ENCODE measurements around the gene LIPC. TPM values are rescaled to one million over a fixed set of nuclear protein-coding genes. Genes with fewer than 3 reads are reported as not detected.

The LIPC gene
- total RNA-seq, 2 experiments from 2014 or later = 0.61 to 1.2 TPM

DNA sequence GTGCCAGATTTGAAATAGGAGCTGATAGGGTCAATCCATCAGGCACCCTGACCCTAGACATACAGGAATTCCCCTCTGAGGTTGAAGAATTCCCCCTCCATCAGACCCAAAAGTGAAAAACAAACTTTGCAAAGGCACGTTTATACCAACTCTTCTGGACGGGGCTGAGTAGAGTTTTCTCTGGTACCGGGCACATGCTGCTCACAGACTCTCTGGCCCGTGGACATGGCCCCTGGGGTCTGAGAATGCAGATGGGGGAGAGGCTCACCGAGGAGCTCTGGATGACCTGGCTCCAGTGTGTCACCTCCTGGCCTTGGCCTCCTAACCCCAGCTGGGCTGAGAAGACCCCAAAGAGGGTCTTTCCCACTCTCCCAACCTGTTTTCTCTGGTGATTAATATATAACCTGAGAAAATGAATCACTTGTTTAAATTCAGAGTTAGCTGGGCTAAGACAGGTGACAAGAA lies 11.2 kb upstream of the LIPC start:
- no peaks in the 10 kb centered on the region for H3K36me3 Mint-ChIP-seq (ENCODE audit: low read depth)
- no peaks in the 10 kb centered on the region for H3K27me3 ChIP-seq (ENCODE audit: control insufficient read depth in 1 of 2, insufficient read depth in 2 of 2, low read length in 2 of 2)
- no peak overlapping the region for H3K4me3 ChIP-seq (ENCODE audit: low read length)
- ATAC-seq (ENCODE audit: poor library complexity) (no peak), DNase-seq (no peak)
- H3K27me3 Mint-ChIP-seq = no peaks in the 10 kb centered on the region
- H3K27ac ChIP-seq (ENCODE audit: low read depth in 1 of 2, low read length in 2 of 2) = no peak overlapping the region
- no peak overlapping the region for H3K27ac Mint-ChIP-seq
- H3K9me3 ChIP-seq (ENCODE audit: control insufficient read depth in 1 of 2, insufficient read depth in 1 of 2, low read length in 2 of 2) = no peaks in the 10 kb centered on the region
- no peaks in the 10 kb centered on the region for H3K4me1 ChIP-seq (ENCODE audit: insufficient read depth, low read length)
- ChIA-PET POLR2A (no interaction called here), CTCF (no interaction called here)
- H3K36me3 ChIP-seq (ENCODE audit: insufficient read depth, low read length) = no peaks in the 10 kb centered on the region
- H3K4me1 Mint-ChIP-seq (ENCODE audit: low read depth) = no peaks in the 10 kb centered on the region
- intact Hi-C loops (cut with DNase I, micrococcal nuclease) = no loop called here
- TF ChIP-seq, protein P1, sequence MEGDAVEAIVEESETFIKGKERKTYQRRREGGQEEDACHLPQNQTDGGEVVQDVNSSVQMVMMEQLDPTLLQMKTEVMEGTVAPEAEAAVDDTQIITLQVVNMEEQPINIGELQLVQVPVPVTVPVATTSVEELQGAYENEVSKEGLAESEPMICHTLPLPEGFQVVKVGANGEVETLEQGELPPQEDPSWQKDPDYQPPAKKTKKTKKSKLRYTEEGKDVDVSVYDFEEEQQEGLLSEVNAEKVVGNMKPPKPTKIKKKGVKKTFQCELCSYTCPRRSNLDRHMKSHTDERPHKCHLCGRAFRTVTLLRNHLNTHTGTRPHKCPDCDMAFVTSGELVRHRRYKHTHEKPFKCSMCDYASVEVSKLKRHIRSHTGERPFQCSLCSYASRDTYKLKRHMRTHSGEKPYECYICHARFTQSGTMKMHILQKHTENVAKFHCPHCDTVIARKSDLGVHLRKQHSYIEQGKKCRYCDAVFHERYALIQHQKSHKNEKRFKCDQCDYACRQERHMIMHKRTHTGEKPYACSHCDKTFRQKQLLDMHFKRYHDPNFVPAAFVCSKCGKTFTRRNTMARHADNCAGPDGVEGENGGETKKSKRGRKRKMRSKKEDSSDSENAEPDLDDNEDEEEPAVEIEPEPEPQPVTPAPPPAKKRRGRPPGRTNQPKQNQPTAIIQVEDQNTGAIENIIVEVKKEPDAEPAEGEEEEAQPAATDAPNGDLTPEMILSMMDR (IDR thresholded peaks at IDR 0.05) = no peak
- H3K4me3 Mint-ChIP-seq = no peak overlapping the region
- no peaks in the 10 kb centered on the region for H3K9me3 Mint-ChIP-seq

DNA sequence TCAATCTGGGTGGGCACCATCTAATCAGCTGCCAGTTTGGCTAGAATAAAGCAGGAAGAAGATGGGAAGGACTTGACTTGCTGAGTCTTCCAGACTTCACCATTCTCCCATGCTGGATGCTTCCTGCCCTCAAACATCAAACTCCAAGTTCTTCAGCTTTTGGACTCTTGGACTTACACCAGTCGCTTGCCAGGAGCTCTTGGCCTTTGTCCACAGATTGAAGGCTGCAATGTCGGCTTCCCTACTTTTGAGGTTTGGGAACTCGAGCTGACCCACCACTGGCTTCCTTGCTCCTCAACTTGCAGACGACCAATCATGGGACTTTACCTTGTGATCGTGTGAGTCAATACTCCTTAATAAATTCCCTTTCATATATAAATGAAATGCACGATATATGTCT lies 8.6 kb upstream of the LIPC start:
- Mint-ChIP-seq H3K4me3 (no peak overlapping the region), H3K27ac (no peak overlapping the region), H3K4me1 (ENCODE audit: low read depth) (no peaks in the 10 kb centered on the region), H3K9me3 (no peaks in the 10 kb centered on the region), H3K27me3 (no peaks in the 10 kb centered on the region), H3K36me3 (ENCODE audit: low read depth) (no peaks in the 10 kb centered on the region)
- intact Hi-C loops (cut with DNase I, micrococcal nuclease) = no loop called here
- ATAC-seq (ENCODE audit: poor library complexity) (no peak), DNase-seq (no peak)
- H3K4me3 ChIP-seq (ENCODE audit: low read length) = no peak overlapping the region
- TF ChIP-seq, protein P1 (IDR thresholded peaks at IDR 0.05) = no peak
- no peaks in the 10 kb centered on the region for H3K4me1 ChIP-seq (ENCODE audit: insufficient read depth, low read length)
- H3K27ac ChIP-seq (ENCODE audit: low read depth in 1 of 2, low read length in 2 of 2) = no peak overlapping the region
- CTCF ChIA-PET = no interaction called here
- POLR2A ChIA-PET = no interaction called here
- no peaks in the 10 kb centered on the region for H3K27me3 ChIP-seq (ENCODE audit: control insufficient read depth in 1 of 2, insufficient read depth in 2 of 2, low read length in 2 of 2)
- H3K9me3 ChIP-seq (ENCODE audit: control insufficient read depth in 1 of 2, insufficient read depth in 1 of 2, low read length in 2 of 2) = no peaks in the 10 kb centered on the region
- H3K36me3 ChIP-seq (ENCODE audit: insufficient read depth, low read length) = no peaks in the 10 kb centered on the region

DNA sequence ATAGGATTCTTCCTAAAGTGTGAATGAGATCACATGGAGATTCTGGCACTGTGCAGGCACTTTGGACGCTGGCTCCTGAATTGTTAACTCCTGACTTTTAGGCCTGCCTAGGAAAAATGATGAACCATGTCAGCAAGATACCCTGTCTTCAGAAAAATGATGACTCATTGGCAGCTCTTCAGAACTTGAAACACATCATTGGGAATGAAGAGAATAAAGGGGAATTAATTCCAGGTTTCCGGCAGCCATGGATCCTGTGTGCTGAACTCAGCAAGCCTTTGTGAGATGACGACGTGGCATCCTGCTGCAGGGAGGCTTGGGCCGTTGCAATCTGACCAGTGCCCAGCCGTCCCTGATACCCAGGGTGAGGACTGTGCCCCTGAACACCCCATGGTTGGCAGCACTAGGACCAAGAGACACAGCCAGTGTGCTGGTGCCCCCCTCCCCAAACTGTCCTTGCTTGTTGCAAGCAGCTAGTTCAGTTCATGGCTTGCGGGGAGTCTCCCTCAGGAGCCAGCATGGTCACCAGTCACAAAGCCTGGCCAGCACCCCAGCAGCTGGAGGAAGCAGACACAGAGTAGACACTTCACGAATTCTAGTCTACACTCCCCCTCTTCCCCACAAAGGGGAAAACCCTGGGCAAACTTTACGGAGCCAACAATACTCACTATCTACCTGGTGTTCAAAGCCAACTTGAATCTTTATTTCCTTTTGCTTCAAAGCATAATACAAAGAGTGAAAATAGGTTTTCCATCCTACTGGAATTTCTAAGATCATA lies 7.8 kb upstream of the LIPC start:
- Histone ChIP-seq H3K4me3 (ENCODE audit: low read length) (no peak overlapping the region), H3K27me3 (ENCODE audit: control insufficient read depth in 1 of 2, insufficient read depth in 2 of 2, low read length in 2 of 2) (no peaks in the 10 kb centered on the region), H3K9me3 (ENCODE audit: control insufficient read depth in 1 of 2, insufficient read depth in 1 of 2, low read length in 2 of 2) (no peaks in the 10 kb centered on the region), H3K36me3 (ENCODE audit: insufficient read depth, low read length) (no peaks in the 10 kb centered on the region), H3K27ac (ENCODE audit: low read depth in 1 of 2, low read length in 2 of 2) (no peak overlapping the region), H3K4me1 (ENCODE audit: insufficient read depth, low read length) (no peaks in the 10 kb centered on the region)
- Mint-ChIP-seq H3K4me1 (ENCODE audit: low read depth) (no peaks in the 10 kb centered on the region), H3K36me3 (ENCODE audit: low read depth) (no peaks in the 10 kb centered on the region), H3K4me3 (no peak overlapping the region), H3K9me3 (no peaks in the 10 kb centered on the region), H3K27me3 (no peaks in the 10 kb centered on the region), H3K27ac (no peak overlapping the region)
- intact Hi-C loops (cut with DNase I, micrococcal nuclease) = no loop called here
- DNase-seq (no peak), ATAC-seq (ENCODE audit: poor library complexity) (no peak)
- TF ChIP-seq, protein P1 (IDR thresholded peaks at IDR 0.05) = no peak
- ChIA-PET POLR2A (no interaction called here), CTCF (no interaction called here)
